Liver (tissue), 3 donors: ENCODE data around the gene GPR176.

Experiments used
- CTCF ChIP-seq: fragments of 150-350 bp; IDR thresholded peaks from 2 replicates; pipeline ENCODE4 v1.5.1; 2017; ENCODE audit warnings: improper control_type of control experiment, low read depth, low read length; ENCODE audit not compliant: missing input control
- GABPA ChIP-seq, 2 donors: IDR thresholded peaks in 1 of 2; conservative IDR thresholded peaks in 1 of 2; 2 replicates each; pipeline ENCODE4 v1.6.1; 2016; ENCODE audit warnings: antibody characterized with exemption in 2 of 2, mild to moderate bottlenecking in 1 of 2, moderate library complexity in 1 of 2
- MAX ChIP-seq: IDR thresholded peaks from 2 replicates; pipeline ENCODE4 v1.6.1; 2016; ENCODE audit warnings: antibody characterized with exemption
- RAD21 ChIP-seq, 2 donors: IDR thresholded peaks; 2 replicates each; pipeline ENCODE4 v1.6.1; 2016; ENCODE audit warnings: antibody characterized with exemption in 2 of 2, mild to moderate bottlenecking in 2 of 2
- SP1 ChIP-seq: IDR thresholded peaks from 2 replicates; pipeline ENCODE4 v1.6.1; 2018; ENCODE audit warnings: antibody characterized with exemption, mild to moderate bottlenecking
- YY1 ChIP-seq: IDR thresholded peaks from 2 replicates; pipeline ENCODE4 v1.6.1; 2016; ENCODE audit warnings: antibody characterized with exemption, mild to moderate bottlenecking
- ZBTB33 ChIP-seq: IDR thresholded peaks from 2 replicates; pipeline ENCODE4 v1.6.1; 2016; ENCODE audit warnings: antibody characterized with exemption
- donor health status: healthy.
- donor health status: healthy.

GRCh38 chr15:39959411-39959810 is 39.3 kb upstream of the GPR176 start:
- no peak for TF ChIP-seq CTCF
- TF ChIP-seq MAX = no peak
- TF ChIP-seq GABPA (IDR thresholded peaks at IDR 0.05 in 1 of 2, conservative IDR thresholded peaks at IDR 0.05 in 1 of 2) = no peak
- TF ChIP-seq SP1 = no peak
- no peak for TF ChIP-seq YY1
- no peak for TF ChIP-seq ZBTB33
- no peak for TF ChIP-seq RAD21 (IDR thresholded peaks at IDR 0.05)
